Endothelial cell of umbilical vein (primary cell): ENCODE data around the gene TLE4. TPM values are rescaled to one million over a fixed set of nuclear protein-coding genes. Genes with fewer than 3 reads are reported as not detected.
A peak's percentile ranks its signal among the peaks of the same experiment; 100 is the strongest.

Source experiments
- BruUV-seq: library from RNA; stranded (reverse); fragments of 400-500 nt; replicated peaks from 2 replicates; lab custom pipeline; 2021; lab: Mats Ljungman, UMichigan
- CTCF ChIA-PET: fragments of 300-600, 350-600 bp; sonication (Branson Sonifier 250); formaldehyde crosslinking; loops from one replicate; lab custom pipeline; 2021; ENCODE audit warnings: antibody characterized with exemption, inconsistent platforms; lab: Charles Lee
- POLR2A ChIA-PET: fragments of 300-600, 350-600 bp; sonication (Branson Sonifier 250); formaldehyde crosslinking; loops from one replicate; lab custom pipeline; 2021; ENCODE audit warnings: antibody characterized with exemption, inconsistent platforms; lab: Charles Lee
- DNase-seq: peaks from one replicate; pipeline ENCODE4 v3.0.0-alpha.2; 2011; ENCODE audit warnings: low read depth, low spot score
- FAIRE-seq: peaks from 2 replicates; lab custom pipeline; 2011; peaks lifted over from hg19 to GRCh38; lab: Jason Lieb, UNC
- H2AFZ ChIP-seq: 2 replicates; pipeline ENCODE4 v1.6.0; 2012; ENCODE audit warnings: low read depth, low read length, control low read depth, inconsistent platforms
- H3K27ac ChIP-seq: 2 replicates; pipeline ENCODE4 v1.5.1; 2011; ENCODE audit warnings: low read depth, mild to moderate bottlenecking, control low read depth, low read length, moderate library complexity; ENCODE audit not compliant: insufficient read depth
- H3K27me3 ChIP-seq, 2 experiments: 2 replicates each; pipeline versions ENCODE4 v1.6.0 to v1.6.1; 2011; ENCODE audit warnings: low read length in 2 of 2, mixed read lengths in 1 of 2; ENCODE audit not compliant: control insufficient read depth in 2 of 2, insufficient read depth in 2 of 2
- H3K36me3 ChIP-seq, 2 experiments: 2 replicates in 1 of 2; 3 replicates in 1 of 2; pipeline ENCODE4 v1.5.1; 2011; ENCODE audit warnings: low read length in 2 of 2, mild to moderate bottlenecking in 1 of 2, moderate library complexity in 1 of 2; ENCODE audit not compliant: control insufficient read depth in 2 of 2, insufficient read depth in 2 of 2; ENCODE audit errors: extremely low read depth in 1 of 2
- H3K4me1 ChIP-seq: 3 replicates; pipeline ENCODE4 v1.5.1; 2011; ENCODE audit warnings: mild to moderate bottlenecking, low read length; ENCODE audit not compliant: control insufficient read depth, insufficient read depth; ENCODE audit errors: extremely low read depth
- H3K4me2 ChIP-seq: 2 replicates; pipeline ENCODE4 v1.6.1; 2011; ENCODE audit warnings: low read length, control low read depth, mixed read lengths; ENCODE audit not compliant: insufficient read depth
- H3K4me3 ChIP-seq, 3 experiments: fragments of 200-600 bp in 1 of 3; sonication (generic), shearing (Covaris generic) in 1 of 3; replicated peaks in 1 of 3; 2 replicates each; pipeline ENCODE4 v1.5.1; 2011 to 2016; ENCODE audit warnings: control low read depth in 3 of 3, low read length in 3 of 3, mild to moderate bottlenecking in 2 of 3, inconsistent platforms in 1 of 3, low read depth in 1 of 3, moderate library complexity in 1 of 3; ENCODE audit not compliant: insufficient read depth in 1 of 3
- H3K79me2 ChIP-seq: 2 replicates; pipeline ENCODE4 v1.6.0; 2012; ENCODE audit warnings: low read length, inconsistent platforms; ENCODE audit not compliant: control insufficient read depth, insufficient read depth
- H3K9ac ChIP-seq: replicated peaks from 2 replicates; pipeline ENCODE3; 2011; ENCODE audit warnings: low read length, control low read depth; ENCODE audit not compliant: insufficient read depth; ENCODE audit errors: extremely low read depth
- H3K9me1 ChIP-seq: replicated peaks from 3 replicates; pipeline ENCODE4 v1.6.0; 2011; ENCODE audit warnings: mild to moderate bottlenecking, low read length; ENCODE audit not compliant: control insufficient read depth, insufficient read depth; ENCODE audit errors: extremely low read depth
- H3K9me3 ChIP-seq: replicated peaks from 2 replicates; pipeline ENCODE4 v1.5.1; 2012; ENCODE audit warnings: low read length, inconsistent platforms; ENCODE audit not compliant: control insufficient read depth, insufficient read depth
- H4K20me1 ChIP-seq: replicated peaks from 2 replicates; pipeline ENCODE3; 2011; ENCODE audit warnings: mild to moderate bottlenecking, low read length; ENCODE audit not compliant: control insufficient read depth, insufficient read depth; ENCODE audit errors: extremely low read depth
- EZH2 ChIP-seq: IDR thresholded peaks from 2 replicates; pipeline ENCODE4 v1.6.1; 2012; ENCODE audit warnings: borderline replicate concordance, low read depth, mild to moderate bottlenecking, moderate library complexity, low read length, inconsistent platforms; ENCODE audit not compliant: severe bottlenecking
- FOS ChIP-seq: IDR thresholded peaks from 2 replicates; pipeline ENCODE4 v1.6.1; 2011; ENCODE audit warnings: mild to moderate bottlenecking, low read length, moderate library complexity, borderline replicate concordance; ENCODE audit not compliant: insufficient read depth
- GATA2 ChIP-seq: IDR thresholded peaks from 2 replicates; pipeline ENCODE4 v1.7.0; 2011; ENCODE audit warnings: low read depth, mild to moderate bottlenecking, moderate library complexity, mixed read lengths, low read length; ENCODE audit not compliant: insufficient read length, insufficient read depth
- JUN ChIP-seq: IDR thresholded peaks from 2 replicates; pipeline ENCODE4 v1.6.1; 2011; ENCODE audit warnings: borderline replicate concordance, low read depth; ENCODE audit not compliant: insufficient read length, insufficient read depth
- MYC ChIP-seq: IDR thresholded peaks from one replicate; pipeline ENCODE4 v1.6.1; 2011; ENCODE audit warnings: mild to moderate bottlenecking, low read depth, low read length
- POLR2A ChIP-seq: IDR thresholded peaks from 2 replicates; pipeline ENCODE4 v1.6.1; 2012; ENCODE audit warnings: low read depth, mild to moderate bottlenecking, control low read depth, low read length
- POLR2AphosphoS5 ChIP-seq: IDR thresholded peaks from 2 replicates; pipeline ENCODE4 v1.6.1; 2012; ENCODE audit warnings: low read depth, mild to moderate bottlenecking, control low read depth, low read length, moderate library complexity; ENCODE audit not compliant: insufficient read depth
- dilution Hi-C: fragments of 300-500 bp; cut with MboI; formaldehyde crosslinking; loops from one replicate; pipeline ENCODE4 v1.15.0; 2019; ENCODE audit warnings: low sequenced_read_pairs; ENCODE audit not compliant: extremely low pct_ligation_motif_present
- intact Hi-C: fragments of 100-400 bp; cut with micrococcal nuclease; formaldehyde crosslinking; loops from one replicate; pipeline ENCODE4 v1.10.0; 2022
- polyA plus RNA-seq, 4 experiments: library from polyadenylated mRNA; depleted of rRNA in 3 of 4; stranded (reverse) in 3 of 4; unstranded in 1 of 4; fragments of >200 nt; gene quantifications; 2 replicates each; pipeline versions ENCODE4 v1.2.1 to v1.2.3, GENCODE V29; 2011 to 2012; ENCODE audit warnings: missing spikeins in 1 of 4
- total RNA-seq: library from RNA; stranded (reverse); gene quantifications from 2 replicates; pipeline ENCODE4 v1.2.3, GENCODE V29; 2021
- TF ChIP-seq, protein P1 (sequence below): IDR thresholded peaks from 2 replicates; pipeline ENCODE4 v1.6.1; 2011; ENCODE audit not compliant: insufficient read depth, insufficient read length
- TF ChIP-seq, protein P2 (sequence below), 2 donors: IDR thresholded peaks; 1 replicate in 1 of 2; 2 replicates in 1 of 2; pipeline ENCODE4 v1.5.1; 2011; ENCODE audit warnings: low read length in 2 of 2, mild to moderate bottlenecking in 2 of 2, moderate library complexity in 2 of 2, control low read depth in 1 of 2, inconsistent platforms in 1 of 2, low read depth in 1 of 2; ENCODE audit not compliant: insufficient read depth in 1 of 2; ENCODE audit errors: extremely low read depth in 1 of 2

TLE4 gene
- total and polyA plus RNA-seq, 2 donors (not counting 3 experiments of a cell fraction or from before 2014, with no cell fraction given) = 31.4 to 32.3 TPM

DNA sequence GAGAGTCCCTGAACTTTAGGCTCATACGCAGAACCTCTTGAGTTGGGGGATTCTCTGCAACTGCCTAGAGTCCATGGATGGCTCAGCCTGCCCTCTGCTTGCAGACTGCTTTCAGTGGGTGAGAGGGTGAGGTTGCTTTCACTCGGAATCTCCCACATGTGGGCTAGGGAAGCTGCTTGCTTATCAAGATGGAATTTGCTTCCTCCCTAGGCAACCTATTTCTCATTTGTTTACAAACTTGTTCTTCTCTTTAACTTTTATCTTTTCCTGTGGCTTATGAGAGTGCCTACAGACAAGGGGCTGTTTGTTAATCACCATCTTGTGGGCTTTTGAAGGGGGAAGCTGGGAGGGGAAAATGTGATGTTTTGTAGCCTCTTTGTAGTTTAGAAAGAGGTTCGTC lies 10.0 kb downstream of the TLE4 start:
- no TSS peak for BruUV-seq
- no peak for TF ChIP-seq POLR2A
- peak; percentile 70 for TF ChIP-seq GATA2
- Histone ChIP-seq H3K4me1 (peaks cover 27% of the 10 kb centered on the region), H3K9me3 (no peaks in the 10 kb centered on the region), H3K27me3 (no peaks in the 10 kb centered on the region), H3K4me2 (peak overlapping the region; percentile 92), H3K4me3 (peak overlapping the region in 1 of 3 experiments; percentile 15), H2AFZ (peak overlapping the region; percentile 61), H3K9ac (peak overlapping the region; percentile 31), H3K79me2 (peaks cover 7% of the 10 kb centered on the region), H3K27ac (peak overlapping the region; percentile 69), H3K36me3 (peaks cover 0 to 3% of the 10 kb centered on the region in 2 experiments), H3K9me1 (peaks cover 3% of the 10 kb centered on the region), H4K20me1 (no peaks in the 10 kb centered on the region)
- DNase-seq (peak; percentile 76), FAIRE-seq (peak; percentile 81)
- ChIA-PET POLR2A (interaction anchor here (4.0 kb wide), 1 partner anchor 10 kb away, joined by 29 read pairs; the partner anchor contains the start of gene TLE4), CTCF (interaction anchor here (1.1 to 1.2 kb wide), 2 partner anchors 42 to 123 kb away, joined by 3 to 4 read pairs; no protein-coding TSS in a partner anchor)
- intact Hi-C loops = loop anchor here (1.0 kb wide), 1 partner anchor 9 kb away; no protein-coding TSS in a partner anchor
- dilution Hi-C loops = no loop called here

DNA sequence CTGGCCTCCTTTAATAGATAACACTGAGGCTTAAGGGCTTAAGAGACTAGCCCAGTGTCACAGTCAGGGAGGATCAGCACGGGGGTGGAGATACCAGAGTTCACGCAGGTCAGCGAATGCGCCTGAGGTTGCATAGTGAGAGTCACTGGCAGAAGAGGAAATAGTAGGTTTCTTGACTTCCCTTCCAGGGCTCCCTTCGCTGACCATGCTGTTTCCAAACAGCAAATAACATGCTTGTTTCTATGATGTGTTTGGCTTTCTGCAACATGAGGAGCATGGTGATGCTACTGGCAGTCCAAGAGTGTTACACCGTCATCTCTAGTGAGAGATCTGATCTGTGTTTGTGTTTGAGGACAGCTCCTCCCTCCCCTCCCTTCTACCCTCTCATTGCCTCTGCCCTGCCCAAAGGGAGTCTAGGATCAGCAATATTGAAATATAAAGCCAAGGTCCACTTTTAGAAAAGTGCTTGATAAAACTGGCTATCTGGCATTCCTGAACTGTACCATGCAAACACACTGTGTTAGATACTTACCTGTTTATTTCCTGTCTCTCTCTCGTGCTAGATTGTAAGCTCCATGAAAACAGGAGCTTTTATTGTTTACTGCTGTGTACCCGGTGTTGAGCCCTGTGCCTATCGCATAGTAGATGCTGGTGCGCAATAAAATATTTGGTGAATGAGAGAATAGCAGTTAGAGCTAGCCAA lies 12.3 kb downstream of the TLE4 start:
- POLR2A ChIA-PET = interaction anchor here (4.0 kb wide), 1 partner anchor 13 kb away, joined by 29 read pairs; the partner anchor contains the start of gene TLE4
- peaks cover 0 to 3% of the 10 kb centered on the region in 2 experiments for H3K36me3 ChIP-seq

More for the DNA sequence above, 12.3 kb downstream of the TLE4 start:
- H3K79me2 ChIP-seq = peaks cover 5% of the 10 kb centered on the region
- no peak for DNase-seq
- H4K20me1 ChIP-seq = no peaks in the 10 kb centered on the region
- H3K4me2 ChIP-seq = no peak overlapping the region
- H3K4me1 ChIP-seq = peaks cover 20% of the 10 kb centered on the region
- no peak overlapping the region for H3K27ac ChIP-seq
- H2AFZ ChIP-seq = no peak overlapping the region
- peaks cover 3% of the 10 kb centered on the region for H3K9me1 ChIP-seq
- no peaks in the 10 kb centered on the region for H3K9me3 ChIP-seq
- H3K27me3 ChIP-seq = no peaks in the 10 kb centered on the region
- FAIRE-seq = no peak
- dilution Hi-C loops = no loop called here
- TF ChIP-seq GATA2 (no peak), JUN (no peak), EZH2 (no peak), FOS (no peak), POLR2AphosphoS5 (no peak), MYC (no peak), POLR2A (no peak)
- TF ChIP-seq, protein P1, sequence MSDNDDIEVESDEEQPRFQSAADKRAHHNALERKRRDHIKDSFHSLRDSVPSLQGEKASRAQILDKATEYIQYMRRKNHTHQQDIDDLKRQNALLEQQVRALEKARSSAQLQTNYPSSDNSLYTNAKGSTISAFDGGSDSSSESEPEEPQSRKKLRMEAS = no peak
- TF ChIP-seq, protein P2, sequence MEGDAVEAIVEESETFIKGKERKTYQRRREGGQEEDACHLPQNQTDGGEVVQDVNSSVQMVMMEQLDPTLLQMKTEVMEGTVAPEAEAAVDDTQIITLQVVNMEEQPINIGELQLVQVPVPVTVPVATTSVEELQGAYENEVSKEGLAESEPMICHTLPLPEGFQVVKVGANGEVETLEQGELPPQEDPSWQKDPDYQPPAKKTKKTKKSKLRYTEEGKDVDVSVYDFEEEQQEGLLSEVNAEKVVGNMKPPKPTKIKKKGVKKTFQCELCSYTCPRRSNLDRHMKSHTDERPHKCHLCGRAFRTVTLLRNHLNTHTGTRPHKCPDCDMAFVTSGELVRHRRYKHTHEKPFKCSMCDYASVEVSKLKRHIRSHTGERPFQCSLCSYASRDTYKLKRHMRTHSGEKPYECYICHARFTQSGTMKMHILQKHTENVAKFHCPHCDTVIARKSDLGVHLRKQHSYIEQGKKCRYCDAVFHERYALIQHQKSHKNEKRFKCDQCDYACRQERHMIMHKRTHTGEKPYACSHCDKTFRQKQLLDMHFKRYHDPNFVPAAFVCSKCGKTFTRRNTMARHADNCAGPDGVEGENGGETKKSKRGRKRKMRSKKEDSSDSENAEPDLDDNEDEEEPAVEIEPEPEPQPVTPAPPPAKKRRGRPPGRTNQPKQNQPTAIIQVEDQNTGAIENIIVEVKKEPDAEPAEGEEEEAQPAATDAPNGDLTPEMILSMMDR (IDR thresholded peaks at IDR 0.05; ENCODE audit: extremely low read depth in 1 of 2, insufficient read depth in 1 of 2, low read depth in 1 of 2, low read length in 2 of 2) = no peak
- no peak overlapping the region for H3K4me3 ChIP-seq
- CTCF ChIA-PET = interaction anchor here (1.3 kb wide), 1 partner anchor 12 kb away, joined by 5 read pairs; the partner anchor contains the start of gene TLE4
- no peak overlapping the region for H3K9ac ChIP-seq
- BruUV-seq = no TSS peak
- intact Hi-C loops = no loop called here
